ENCODE measurements around the gene NRP1. TPM values are rescaled to one million over a fixed set of nuclear protein-coding genes. Genes with fewer than 3 reads are reported as not detected.

NRP1 gene
- total RNA-seq, 1 donor from 2014 or later = 138 TPM

GRCh38 chr10:33329178-33329577, 5.3 kb downstream of the NRP1 start:
- intact Hi-C loops (cut with DNase I) = no loop called here
- no peak for DNase-seq (ENCODE audit: low spot score)

- intact Hi-C loops (cut with DNase I) = no loop called here
- DNase-seq (ENCODE audit: low spot score) = no peak
Measured at GRCh38 chr10:33328253-33328652, 6.2 kb downstream of the NRP1 start.

GRCh38 chr10:33327751-33328150, 6.7 kb downstream of the NRP1 start:
- no peak for DNase-seq (ENCODE audit: low spot score)
- intact Hi-C loops (cut with DNase I) = no loop called here

DNA sequence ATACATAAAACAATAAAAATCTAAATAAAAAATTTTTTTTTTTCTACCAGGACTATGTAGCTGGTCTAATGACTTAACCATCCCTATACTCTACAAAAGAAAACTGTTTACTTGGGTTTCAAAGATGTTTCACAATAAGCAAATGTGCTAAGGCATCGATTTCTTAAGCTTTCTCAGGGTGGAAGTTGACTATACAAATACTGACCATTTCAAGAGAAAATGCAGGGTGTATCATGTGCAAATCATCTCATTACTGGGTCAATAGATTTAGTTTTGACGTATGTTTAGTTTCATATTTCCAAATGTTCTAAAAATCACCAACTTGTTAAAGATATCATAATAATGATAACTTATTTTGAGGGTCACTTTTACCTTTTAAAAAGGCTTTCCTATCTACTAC, 7.5 kb downstream of the NRP1 start:
- DNase-seq (ENCODE audit: low spot score) = no peak

GRCh38 chr10:33325929-33326328, 8.5 kb downstream of the NRP1 start:
- DNase-seq (ENCODE audit: low spot score) = no peak
- intact Hi-C loops (cut with DNase I) = no loop called here

More for the DNA sequence above, 7.5 kb downstream of the NRP1 start:
- intact Hi-C loops (cut with DNase I) = no loop called here

DNA sequence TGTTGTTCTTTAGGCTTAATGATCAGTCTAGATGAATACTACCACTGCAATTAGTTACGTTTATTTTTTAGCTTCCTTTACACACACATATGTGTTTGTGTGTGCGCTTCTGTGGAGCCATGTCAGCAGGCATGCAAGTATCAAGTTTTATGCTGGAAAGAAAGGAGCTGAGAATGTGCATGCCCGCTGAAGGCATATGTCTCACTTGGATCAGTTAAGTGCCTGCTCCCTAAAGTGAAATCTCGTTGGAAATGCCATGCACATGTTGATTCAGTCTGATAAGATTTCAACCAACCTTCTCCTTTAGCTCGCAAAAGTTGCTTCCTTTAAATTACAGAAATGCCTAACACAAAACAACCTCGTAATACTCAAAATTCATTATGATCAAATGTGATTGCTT, 10.7 kb downstream of the NRP1 start:
- intact Hi-C loops (cut with DNase I) = no loop called here
- DNase-seq (ENCODE audit: low spot score) = no peak

GRCh38 chr10:33321516-33321915, 13.0 kb downstream of the NRP1 start:
- intact Hi-C loops (cut with DNase I) = no loop called here
- DNase-seq (ENCODE audit: low spot score) = no peak

DNA sequence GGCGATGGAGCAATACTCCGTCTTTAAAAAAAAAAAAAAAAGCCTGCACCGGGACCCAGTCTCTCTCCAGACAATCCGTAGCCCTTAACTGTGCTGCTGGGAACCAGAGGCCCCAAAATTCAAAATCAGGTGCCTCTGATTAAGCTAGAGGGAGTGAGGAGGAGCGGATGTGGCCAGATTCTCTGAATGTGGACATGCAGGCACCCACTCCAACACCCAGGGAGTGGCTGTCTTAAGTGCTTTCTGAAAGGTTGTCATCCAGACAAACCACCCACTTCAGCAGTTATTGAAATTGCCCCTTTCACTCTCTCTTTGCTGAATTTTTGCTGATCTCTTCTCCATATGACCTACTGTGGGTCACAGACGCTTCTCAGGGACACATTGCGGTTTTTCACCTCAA, 14.2 kb downstream of the NRP1 start:
- intact Hi-C loops (cut with DNase I) = no loop called here
- no peak for DNase-seq (ENCODE audit: low spot score)

DNA sequence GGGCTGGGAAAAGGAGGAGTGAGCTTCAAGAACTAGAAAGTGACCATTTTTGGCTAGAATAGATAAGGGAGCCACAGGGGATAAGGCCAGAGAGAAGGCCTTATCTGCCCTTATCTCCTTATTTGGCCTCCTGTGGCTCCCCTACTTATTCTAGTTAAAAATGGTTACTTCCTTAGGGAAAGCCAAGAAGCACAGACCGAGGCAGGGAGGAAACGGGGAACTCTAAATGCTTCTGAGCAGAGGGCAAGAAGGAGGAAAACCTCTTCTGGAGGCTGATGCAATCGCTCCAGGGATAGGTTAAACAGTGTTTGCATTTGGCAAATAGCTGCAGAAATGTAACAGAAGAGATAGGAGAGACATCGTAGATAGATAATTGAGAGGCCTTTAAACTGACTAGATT, 18.6 kb downstream of the NRP1 start:
- intact Hi-C loops (cut with DNase I) = no loop called here

DNA sequence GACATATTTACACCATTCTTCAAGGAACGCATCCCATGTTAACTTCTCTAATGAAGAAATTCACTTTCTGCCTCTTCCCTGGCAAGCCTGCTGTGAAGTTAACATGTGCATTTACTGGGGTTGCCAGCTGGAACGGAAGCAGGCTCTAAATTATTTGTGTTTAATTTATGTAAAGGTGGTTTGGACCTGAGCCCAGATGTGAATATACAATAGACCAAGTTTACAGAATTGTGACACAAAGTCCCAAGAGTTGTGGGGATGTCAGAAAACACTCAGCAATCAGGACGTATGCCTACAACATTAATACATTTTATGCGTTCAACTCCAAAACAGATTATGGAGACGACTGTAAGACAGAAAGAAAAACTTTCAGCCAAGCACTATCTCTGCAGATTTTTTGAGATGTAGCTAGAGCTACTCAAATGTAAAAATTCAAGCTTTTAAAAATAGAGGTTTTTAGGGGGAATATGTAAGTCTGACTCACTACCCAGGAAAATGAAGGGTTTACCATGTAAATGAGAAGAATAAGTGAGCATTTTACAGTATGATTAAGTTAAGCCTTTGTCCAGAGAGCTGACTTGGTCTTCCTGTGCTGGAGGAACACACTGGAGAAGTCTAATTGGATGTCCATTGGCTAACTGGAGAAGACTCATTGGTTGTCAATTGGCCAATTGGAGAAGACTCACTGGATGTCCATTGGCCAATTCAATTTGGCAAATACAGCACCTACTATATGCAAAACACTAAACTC, 19.5 kb downstream of the NRP1 start:
- no peak for DNase-seq (ENCODE audit: low spot score)
- intact Hi-C loops (cut with DNase I) = no loop called here

More for the DNA sequence above, 18.6 kb downstream of the NRP1 start:
- no peak for DNase-seq (ENCODE audit: low spot score)

DNA sequence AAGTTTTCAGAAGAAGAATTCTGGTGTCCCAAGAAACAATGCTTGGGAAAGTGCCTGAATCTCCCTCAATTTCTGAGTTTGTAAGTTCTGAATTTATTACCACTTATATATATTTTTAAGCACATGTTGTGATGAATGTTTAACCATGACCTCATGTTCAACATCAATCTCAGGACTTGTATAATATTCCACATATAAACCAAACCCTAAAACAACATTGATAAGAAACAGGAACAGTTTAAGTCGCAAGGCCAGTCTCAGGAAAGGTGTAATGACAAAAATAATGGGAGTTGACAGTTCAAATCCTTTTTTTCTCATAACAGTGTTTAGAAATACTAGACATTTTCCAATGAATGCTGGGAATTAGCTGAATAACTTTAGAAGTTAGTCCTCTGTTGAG, 22.8 kb downstream of the NRP1 start:
- intact Hi-C loops (cut with DNase I) = no loop called here

GRCh38 chr10:33310853-33311252, 23.6 kb downstream of the NRP1 start:
- intact Hi-C loops (cut with DNase I) = no loop called here
- DNase-seq (ENCODE audit: low spot score) = no peak

More for the DNA sequence above, 22.8 kb downstream of the NRP1 start:
- DNase-seq (ENCODE audit: low spot score) = no peak

GRCh38 chr10:33309406-33309805, 25.1 kb downstream of the NRP1 start:
- intact Hi-C loops (cut with DNase I) = no loop called here
- DNase-seq (ENCODE audit: low spot score) = no peak

DNA sequence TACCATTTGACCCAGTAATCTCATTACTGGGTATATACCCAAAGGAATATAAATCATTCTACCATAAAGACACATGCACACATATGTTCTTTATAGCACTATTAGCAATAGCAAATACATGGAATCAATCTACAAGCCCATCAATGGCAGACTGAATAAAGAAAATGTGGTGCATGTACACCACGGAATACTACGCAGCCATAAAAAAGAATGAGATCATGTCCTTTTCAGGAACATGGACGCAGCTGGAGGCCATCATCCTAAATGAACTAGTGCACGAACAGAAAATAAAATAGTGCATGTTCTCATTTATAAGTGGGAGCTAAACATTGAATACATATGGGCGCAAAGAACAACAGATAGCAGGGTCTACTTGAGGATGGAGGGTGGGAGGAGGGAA, 26.6 kb downstream of the NRP1 start:
- no peak for DNase-seq (ENCODE audit: low spot score)
- intact Hi-C loops (cut with DNase I) = no loop called here

GRCh38 chr10:33306701-33307519, 27.6 kb downstream of the NRP1 start:
- no peak for DNase-seq (ENCODE audit: low spot score)
- intact Hi-C loops (cut with DNase I) = no loop called here

- DNase-seq (ENCODE audit: low spot score) = no peak
- intact Hi-C loops (cut with DNase I) = no loop called here
Measured at GRCh38 chr10:33306126-33306525, 28.3 kb downstream of the NRP1 start.

- DNase-seq (ENCODE audit: low spot score) = no peak
- intact Hi-C loops (cut with DNase I) = no loop called here
Measured at GRCh38 chr10:33304423-33305225, 29.8 kb downstream of the NRP1 start.

GRCh38 chr10:33303988-33304387, 30.5 kb downstream of the NRP1 start:
- no peak for DNase-seq (ENCODE audit: low spot score)
- intact Hi-C loops (cut with DNase I) = no loop called here

DNA sequence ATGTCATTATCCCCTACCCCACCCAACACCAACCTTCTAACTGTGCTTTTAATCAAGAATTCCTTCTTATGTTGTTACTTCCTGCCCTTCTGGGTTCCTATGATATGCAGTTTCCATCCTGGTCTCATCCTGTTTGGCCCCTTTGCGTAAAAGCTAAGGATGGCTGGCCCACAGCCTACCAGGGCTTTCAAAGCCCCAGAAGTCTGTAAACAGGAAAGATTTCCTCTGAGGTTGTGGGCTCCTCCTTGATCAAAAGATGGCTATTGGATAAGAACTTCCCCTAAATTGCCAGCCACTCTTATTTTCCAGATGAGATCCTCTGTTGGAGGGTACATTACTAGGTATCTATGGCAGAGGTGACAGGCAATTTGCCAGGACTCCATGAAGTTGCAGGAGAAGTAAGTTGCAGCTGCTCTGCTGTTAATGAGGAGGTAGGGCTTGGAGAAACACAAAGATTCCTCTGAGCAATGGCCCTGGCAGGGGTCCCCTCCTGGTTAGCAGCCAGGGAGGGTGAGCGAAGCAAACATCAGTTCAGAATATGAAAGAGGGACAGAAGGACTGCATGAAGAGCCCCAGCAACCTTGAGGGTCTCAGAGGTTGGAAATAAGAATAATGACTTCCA, 32.1 kb downstream of the NRP1 start:
- DNase-seq (ENCODE audit: low spot score) = no peak
- intact Hi-C loops (cut with DNase I) = no loop called here

Data from cardiac septum (tissue), 1 donor.